SKM-1 (cell line): ENCODE data around the gene LRRC2.
"Not testable (repeated sequence)": the region's sequence is repeated elsewhere in the genome, so short reads cannot be mapped to it uniquely, and the experiment has no call there.

Experiments used
- DNase-seq: peaks from one replicate; lab custom pipeline; 2025; ENCODE audit not compliant: unreplicated experiment; lab: John Stamatoyannopoulos, UW

LRRC2 gene

DNA sequence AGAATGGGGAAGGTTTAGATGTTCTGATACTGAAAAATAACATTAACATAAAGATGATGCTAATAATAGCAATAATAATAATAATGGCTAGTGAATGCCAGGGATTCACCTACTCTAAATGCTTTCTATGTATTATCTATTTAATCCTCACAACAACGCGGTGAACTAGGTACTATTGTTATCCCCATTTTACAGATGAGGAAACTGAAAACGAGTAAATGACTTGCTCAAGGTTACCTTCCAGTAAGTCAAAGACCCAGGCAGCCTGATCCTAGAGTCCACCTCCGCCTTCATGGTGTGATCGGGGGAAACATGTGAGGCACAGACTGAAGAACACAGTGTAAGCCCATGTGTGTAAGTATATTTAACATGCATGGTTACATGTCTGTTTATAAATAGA is 30.4 kb downstream of the LRRC2 start:
- no peak for DNase-seq

DNA sequence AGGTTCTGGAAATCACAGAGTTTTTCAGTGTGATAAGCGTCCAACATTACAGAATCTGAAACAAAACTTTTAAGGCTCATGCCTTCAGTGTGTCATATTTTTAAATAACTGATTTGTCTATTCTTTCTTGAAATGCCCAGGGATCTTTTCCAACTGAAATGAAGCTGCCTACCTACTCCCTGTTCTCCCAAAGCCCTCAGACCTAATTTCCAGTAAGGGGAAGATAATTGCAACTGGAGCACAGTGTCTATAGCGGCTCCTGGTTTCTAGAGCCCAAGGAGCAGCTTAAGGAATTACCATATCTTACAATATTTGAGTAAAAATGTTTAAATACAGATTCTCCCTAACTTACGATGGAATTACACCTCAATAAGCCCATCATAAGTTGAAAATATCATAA is 33.0 kb downstream of the LRRC2 start:
- no peak for DNase-seq

DNA sequence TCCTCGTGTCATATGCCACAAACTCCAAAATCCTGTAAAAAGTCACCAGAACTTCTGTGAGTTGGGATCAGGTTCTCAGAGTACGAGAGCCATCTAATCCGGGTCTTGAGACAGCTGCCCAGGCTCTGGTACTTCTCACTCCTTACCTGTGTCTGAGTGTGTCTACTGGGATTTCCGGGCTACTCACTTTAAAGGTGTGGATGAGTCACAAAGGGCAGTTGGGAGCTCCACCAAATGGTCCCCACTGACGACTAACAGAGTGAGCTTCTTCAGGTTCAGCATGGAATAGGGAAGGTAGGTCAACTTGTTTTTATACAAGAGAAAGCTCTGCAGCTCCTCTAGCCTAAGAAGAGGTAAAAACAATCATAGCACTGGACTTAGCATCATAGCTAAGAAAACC is 38.9 kb downstream of the LRRC2 start:
- DNase-seq, result no peak

DNA sequence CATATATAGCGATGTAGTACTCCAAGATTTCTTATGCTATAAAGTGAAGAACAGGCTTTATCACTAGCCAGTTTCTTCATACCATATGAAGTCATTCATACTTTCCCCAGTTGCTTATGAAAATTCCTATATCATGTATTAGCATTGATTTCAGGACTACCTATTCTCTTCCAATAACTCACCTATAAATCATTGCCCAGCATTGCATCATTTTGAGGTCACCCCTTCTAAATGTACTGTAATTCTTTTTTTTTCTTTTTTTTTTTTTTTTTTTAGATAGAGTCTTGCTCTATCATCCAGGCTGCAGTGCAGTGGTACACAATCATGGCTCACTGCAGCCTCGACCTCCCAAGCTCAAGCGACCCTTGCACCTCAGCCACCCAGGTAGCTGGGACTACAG is 41.3 kb downstream of the LRRC2 start:
- DNase-seq, result no peak

DNA sequence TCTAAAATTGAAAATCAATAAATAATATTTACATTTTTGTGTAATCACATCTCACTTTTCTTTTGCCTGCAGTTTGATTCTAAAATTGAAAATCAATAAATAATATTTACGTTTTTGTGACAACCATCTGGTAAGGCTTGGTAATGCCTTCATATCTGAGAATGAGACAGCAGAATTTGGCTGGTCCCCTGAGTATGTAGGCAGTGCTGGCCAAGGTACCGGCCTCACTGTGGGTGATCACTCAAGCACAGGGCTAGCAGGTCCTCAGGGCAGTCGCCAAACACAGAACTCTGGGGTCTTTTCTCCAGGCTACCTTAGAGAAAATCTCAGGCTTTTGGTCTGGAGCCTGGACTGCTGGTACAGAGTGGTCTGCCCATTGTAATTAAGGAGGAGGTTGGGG is 42.1 kb downstream of the LRRC2 start:
- DNase-seq, result no peak

DNA sequence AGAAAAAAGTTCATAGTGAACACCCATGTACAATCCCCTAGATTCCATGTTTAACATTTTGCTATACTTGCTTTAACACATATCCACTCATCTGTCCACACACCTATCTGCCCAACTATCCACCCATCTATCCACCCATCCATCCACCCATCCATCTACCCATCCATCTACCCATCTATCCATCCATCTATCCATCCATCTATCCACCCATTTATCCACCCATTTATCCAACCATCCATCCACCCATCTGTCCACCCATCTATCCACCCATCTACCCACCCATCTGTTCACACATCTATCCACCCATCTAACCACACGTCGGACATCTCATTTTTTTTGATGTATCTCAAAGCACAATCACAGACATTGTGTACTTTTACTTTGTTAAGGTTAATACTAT is 42.5 kb downstream of the LRRC2 start:
- no peak for DNase-seq

DNA sequence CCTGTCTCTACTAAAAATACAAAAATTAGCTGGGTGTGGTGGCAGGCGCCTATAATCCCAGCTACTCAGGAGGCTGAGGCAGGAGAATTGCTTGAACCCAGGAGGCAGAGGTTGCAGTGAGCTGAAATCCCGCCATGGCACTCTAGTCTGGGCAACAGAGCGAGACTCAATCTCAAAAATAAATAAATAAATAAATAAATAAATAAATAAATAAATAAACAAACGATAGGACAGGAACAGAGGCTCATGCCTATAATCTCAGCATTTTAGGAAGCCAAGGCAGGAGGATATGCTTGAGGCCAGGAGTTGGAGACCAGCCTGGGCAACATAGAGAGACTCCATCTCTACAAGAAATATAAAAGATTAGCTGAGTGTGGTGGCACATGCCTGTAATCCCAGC is 43.9 kb downstream of the LRRC2 start:
- not testable (repeated sequence) for DNase-seq

DNA sequence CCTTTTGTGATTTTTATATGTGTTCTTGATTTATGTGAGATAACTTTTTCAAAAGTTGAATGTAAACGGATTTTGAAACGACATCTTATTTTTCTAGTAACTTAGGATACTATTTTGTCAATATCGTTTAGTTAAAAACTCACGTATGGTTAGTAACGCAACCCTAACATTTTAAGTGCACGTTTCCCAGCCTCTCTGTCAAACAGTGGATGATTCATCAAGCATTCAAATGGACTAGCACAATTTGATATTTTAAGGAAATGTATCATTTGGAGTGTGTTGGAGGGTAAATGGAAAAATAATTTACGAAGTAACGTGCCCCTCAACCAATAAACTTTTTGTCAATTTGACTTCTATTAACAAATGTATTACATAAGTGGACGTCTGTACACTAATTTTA is 45.0 kb downstream of the LRRC2 start:
- DNase-seq, result no peak

DNA sequence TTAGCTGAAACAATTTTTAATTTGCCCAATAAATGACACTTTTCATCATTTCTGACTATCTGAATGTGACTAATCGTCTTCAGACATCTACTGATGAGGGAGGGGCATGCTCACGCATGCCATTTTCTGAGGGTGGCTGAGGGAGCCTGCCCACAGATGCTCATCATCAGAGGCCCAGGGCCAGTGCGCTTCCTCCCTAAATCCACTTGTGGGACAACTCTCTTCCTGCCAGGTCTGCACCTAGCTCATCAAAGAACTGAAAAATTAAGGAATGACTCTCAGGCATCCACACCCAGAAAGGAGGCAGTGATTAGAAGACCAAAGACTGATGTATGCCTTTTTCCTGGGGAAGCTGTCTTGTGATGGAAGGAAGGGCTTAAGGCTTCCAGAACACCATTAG is 45.6 kb downstream of the LRRC2 start:
- no peak for DNase-seq

DNA sequence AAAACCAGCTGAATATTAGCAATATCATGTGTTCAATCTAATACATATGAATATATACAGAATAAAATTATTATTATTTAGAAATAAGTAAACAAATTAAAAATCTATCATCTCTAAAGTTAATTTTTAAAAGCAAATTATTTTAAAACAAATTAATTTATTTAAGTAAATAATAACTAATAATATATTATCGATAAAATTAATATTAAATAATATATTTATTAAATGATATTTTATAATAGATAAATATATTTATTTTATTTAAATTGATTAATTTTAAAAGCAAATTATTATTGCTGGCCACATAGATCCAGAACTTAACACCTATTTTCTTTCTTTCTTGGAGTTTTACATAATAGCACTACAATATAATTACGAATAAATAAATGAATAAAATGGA is 46.1 kb downstream of the LRRC2 start:
- DNase-seq, result no peak

DNA sequence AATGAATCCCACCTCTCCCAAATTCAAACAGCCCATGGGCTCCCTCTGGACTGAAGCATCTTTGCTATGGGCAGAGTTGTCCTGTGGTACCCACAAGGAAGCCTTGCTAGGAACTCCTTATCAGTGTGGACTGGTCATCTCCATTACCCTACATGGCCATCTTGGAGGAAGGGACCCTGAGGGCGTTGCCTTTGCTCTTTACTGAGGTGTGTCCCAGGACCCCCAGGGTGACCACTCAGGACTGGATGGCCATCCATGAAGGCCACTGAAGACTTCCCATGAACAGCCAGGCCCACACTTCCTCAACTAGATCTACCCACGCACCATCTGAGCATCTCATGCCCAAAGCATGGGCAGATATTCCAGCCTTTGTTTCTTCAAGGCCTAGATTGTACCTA is 48.3 kb downstream of the LRRC2 start:
- no peak for DNase-seq

DNA sequence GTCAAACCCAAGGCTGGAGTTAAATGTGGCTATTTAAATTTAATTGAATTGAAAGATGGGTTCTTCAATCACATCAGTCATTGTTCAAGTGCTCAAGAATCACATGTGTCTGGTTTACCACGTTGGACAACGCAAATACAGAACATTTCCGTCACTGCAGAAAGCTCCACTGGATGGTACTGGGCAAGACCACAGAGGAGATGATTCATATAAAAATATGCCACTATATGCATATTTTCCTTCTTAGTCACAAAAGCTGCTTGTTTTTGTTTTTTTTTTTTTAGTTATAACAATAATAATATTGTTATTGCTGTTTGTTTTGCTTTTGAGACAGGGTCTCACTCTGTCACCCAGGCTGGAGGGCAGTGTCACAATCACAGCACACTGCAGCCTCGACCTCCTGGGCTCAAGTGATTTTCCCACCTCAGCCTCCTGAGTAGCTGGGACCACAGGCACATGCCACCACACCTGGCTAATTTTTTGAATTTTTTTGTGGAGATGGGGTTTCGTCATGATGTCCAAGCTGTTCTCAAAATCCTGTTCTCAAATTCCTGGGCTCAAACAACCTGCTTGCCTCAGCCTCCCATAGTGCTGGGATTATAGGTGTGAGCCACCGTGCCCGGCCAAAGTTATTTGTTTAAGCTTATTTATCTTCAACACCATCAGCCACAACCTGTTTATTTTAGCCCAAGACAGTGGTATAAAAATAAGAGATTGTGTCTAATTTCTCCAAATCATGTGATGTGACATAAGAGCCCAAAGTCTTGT is 48.9 kb downstream of the LRRC2 start:
- DNase-seq, result no peak

DNA sequence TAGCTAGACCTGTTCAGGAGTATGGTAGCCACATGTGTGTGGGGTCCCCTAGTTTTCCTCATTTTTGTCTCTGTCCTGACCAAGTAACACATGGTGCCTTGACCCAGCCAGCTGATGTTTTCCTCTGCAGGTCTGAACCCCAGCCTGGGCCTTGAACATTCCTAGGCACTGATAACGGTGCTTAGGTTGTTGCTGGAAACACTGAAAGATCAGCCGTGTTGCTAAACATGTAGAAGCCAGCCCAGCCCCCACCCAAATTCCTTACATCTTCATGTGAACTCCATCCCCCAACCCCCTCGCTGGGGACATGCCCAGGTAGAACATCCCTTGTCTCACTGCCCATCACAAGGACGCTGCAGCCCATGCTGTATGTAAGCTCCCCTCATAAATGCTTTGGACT is 49.6 kb downstream of the LRRC2 start:
- DNase-seq, result no peak

DNA sequence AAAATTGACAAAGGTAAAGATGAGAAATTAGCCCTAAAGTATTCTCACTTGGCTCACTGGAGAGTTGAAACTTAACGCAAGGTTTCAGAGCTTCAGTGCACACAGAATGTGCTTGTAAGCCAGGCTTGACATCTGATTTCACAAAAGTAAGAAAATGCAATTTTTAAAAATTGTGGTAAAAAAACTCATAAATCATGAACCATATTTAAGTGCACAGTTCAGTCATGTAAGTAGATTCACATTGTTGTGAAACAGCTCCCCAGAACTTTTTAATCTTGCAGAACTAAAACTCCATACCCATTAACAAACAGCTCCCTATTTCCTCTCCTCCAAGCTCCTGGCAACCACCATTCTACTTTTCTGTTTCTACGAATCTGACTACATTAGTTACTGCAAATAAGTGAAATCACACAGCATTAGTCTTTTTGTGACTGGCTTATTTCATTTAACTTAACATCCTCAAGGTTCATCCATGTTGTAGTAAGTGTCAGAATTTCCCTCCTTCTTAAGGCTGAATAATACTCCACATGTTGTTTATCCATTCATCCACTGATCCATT is 53.8 kb downstream of the LRRC2 start:
- DNase-seq, result no peak

DNA sequence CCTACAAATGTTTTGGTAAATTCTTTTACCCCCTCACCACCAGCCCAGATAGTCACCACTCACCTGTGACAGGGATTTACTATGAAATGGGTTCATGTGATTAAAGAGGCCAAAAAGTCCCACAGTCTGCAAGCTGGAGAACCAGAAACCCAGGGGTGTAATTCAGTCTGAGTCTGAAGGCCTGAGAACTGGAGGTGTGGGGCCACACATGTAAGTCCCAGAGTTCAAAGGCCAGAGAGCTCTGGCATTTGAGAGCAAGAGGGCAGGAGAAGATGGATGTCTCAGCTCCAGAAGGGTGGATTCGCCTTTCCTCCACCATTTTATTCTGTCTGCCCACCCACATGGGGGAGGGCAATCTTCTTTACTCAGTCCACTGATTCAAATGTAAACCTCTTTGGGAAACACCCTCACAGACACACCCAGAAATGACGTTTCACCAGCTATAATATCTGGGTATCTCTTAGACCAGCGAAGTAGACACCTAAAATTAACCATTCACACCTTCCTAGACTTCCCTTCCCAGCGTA is 56.4 kb downstream of the LRRC2 start:
- no peak for DNase-seq

DNA sequence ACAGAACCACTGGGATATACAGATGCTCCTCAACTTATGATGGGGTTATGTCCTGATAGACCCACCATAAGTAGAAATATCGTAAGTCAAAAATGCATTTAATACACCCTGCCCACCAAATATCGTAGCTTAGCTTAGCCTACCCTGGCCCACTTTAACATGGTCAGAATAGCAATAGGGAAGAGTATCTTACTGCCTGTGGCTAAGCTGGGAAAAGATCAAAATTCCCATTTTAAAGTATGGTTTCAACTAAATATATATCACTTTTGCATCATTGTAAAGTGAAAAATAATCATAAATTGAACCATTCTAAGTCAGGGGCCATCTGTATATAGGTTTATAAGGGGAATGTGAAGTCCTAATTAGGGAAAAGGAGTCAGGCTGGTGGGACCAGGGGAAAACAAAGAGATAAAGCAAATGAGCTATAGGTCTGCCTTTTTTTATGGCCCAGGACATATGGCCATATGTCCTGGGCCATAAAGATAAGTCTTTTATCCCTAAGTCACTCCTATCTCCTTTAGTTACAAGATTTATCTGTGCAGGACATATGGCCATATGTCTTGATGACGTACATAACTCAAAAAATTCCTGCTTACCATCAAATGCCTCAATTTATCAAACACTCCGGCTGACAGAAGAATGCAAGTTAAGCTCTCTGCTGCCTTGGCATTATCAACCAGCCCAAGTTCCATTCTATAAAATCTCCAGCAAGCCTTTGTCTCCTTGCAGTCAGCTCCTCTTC is 57.1 kb downstream of the LRRC2 start:
- no peak for DNase-seq

DNA sequence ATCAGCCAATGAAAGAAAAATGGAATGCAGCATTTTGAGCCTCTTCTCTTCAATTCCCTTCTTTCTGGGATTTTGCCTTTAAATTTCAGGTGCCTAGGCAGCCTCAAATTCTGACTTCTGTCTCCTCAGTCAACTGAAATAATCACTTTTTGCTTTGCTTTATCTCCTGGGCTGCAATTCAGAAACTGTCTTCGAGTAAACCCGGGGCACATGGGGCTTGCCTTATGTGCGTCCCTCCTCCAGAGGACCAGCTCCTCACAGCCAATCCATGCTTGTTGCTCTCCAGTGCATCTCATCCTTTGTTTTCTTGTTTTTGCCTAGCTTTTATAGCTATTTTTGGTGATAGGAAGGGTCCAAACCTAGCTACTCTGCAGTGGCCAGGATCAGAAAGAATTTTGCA is 59.6 kb downstream of the LRRC2 start:
- no peak for DNase-seq

DNA sequence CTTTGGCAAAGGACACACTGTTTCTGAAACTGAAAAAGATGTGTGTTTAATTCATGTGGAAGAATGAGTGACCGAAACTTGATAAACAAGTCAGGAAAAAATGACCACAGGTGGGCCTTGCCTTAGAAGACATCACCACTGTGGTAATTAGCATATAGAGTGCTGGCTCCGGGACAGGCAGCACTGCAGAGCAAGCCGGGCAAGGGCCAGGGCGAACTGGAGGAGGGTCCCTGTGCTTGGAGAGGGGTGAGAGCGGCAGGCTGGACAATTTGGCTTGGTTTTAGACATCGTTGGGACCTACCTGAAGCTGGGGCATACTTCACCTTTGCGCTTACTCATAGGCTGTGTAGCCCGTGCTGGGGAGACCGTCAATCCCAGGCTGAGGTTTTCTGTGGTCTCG is 60.1 kb downstream of the LRRC2 start:
- DNase-seq, result no peak

DNA sequence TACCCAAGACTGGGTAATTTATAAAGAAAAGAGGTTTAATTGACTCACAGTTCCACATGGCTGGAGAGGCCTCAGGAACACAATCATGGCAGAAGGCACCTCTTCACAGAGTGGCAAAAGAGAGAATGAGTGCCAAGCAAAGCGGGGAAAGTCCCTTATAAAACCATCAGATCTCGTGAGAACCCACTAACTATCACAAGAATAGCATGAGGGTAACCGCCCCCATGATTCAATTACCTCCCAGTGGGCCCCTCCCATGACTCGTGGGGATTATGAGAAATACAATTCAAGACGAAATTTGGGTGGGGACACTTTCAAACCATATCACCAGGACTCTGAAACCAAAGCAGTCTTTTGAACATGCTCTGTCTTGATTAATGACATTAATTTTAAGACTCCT is 61.3 kb downstream of the LRRC2 start:
- DNase-seq, result no peak

DNA sequence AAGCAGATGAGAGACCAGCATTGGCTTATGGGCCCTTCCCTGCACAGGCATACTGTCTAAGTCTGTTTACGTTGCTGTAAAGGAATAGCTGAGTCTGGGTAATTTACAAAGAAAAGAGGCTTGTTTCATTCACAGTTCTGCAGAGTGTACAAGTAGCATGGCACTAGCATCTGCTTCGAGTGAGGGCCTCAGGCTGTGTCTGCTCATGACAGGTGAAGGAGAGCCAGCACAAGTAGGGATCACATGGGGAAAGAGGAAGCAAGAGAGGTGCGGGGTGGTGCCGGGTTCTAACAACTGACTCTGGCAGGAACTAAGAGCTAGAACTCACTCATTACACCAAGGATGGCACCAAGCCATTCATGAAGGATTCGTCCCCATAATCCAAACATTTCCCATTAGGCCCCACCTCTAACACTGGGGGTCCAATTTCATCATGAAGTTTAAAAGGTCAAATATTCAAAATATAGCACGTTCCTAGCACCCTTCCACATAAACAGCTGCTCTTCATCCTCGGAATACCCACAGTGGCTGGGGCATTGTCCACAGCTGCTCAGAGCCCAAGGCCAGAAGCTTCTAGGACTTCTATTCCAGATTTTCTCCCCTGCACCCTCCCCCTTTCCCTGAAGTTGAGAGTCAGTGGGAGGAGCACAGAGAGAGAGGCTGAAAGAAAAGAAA is 62.8 kb downstream of the LRRC2 start:
- no peak for DNase-seq

DNA sequence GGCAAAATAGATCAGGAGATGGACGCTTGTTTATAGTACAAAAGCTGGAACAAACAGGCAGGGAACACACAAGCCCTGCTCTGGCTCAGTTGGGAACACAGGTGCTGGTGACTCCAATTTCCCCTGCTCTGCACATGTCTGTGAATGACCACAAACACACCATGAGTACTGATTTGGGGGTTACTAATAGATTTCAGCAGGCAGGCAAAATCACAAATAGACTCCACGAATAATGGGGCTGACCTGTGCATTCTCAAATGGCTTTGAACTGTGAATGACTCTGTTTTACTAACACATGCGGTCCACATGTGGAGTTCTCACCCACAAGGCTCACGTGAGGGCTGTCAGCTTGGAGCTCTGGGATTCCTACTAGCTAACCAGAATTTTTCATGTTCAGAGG is 64.4 kb downstream of the LRRC2 start:
- DNase-seq, result no peak
